ENCODE measurements around the gene IPO9. TPM values are rescaled to one million over a fixed set of nuclear protein-coding genes. Genes with fewer than 3 reads are reported as not detected.
A peak's percentile ranks its signal among the peaks of the same experiment; 100 is the strongest.

IPO9 gene
- polyA plus RNA-seq, 3 donors, result 71.0 to 81.7 (median 74.0) TPM

DNA sequence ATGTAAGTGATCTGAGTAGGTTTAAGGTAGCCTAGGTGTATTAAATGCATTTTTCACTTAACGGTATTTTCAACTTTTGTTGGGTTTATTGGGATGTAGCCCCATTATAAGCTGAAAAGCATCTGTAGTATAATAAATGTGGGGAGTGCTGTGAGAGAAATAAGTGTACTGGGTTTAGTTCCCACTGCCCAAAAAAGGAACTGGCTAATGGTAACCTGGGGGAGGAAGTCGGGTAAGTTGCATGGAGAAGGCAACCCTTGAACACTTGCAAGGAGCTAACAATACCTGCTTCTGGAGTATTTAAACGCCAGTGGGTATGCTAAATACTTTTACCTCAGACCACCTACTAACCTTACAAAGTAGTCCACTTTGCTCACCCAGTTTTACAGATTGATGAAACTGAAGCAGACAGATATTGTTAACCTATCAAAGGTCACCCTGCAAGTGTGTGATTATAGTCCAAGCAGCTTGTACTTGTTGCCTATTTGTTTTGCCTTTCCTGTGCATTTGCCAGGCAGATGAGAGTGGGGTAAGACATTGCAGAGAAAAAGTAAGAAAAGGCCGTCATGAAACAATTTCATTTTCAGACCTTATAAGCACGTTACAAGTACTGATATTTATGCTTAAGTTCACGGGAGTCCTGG is 52.1 kb downstream of the IPO9 start:
- DNase-seq (ENCODE audit: extremely low read depth in 1 of 11, low read depth in 9 of 11, low spot score in 4 of 11), result no peak

DNA sequence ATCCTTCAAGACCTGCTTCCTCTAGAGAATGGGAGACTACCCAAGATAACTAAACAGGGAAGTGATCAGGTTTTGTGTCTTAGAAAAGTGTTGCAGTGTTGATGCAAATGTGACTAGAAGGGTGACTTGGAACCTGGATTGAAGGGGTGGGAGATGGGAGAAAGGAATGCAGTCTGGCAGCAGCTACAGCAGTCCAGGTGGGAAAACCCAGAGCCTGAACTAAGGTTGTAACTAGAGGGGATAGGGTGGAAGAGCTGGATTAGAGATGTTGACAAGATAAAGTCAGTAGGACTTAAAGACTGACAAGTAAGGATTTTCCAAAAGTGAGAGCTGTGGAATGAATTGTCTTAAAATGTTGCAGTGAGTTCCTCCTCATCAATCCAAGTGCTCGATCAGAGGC is 52.7 kb downstream of the IPO9 start:
- no peak for DNase-seq (ENCODE audit: extremely low read depth in 1 of 11, low read depth in 9 of 11, low spot score in 4 of 11)

DNA sequence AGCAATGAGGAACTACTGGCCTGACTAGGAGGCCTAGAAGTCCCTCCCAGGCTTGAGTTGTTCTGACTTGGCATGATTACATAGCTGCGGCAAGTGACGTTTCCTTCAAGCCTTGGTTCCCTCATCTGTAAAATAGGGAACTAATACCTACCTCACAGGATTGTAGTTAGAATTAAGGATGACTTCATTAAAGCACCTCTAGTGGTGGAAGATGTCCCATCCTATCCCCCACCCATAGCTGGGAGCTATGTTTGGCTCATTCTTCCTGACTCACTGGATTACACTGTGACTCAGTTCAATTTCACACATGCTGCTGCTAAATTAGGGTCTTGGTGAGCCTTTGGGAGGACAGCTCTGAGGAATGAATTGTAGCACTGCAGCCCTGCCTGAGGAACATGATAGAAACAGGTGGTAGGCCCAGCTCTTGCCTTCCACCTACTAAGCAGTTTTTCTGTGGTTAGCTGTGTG is 53.7 kb downstream of the IPO9 start:
- no peak for DNase-seq (ENCODE audit: extremely low read depth in 1 of 11, low read depth in 9 of 11, low spot score in 4 of 11)

DNA sequence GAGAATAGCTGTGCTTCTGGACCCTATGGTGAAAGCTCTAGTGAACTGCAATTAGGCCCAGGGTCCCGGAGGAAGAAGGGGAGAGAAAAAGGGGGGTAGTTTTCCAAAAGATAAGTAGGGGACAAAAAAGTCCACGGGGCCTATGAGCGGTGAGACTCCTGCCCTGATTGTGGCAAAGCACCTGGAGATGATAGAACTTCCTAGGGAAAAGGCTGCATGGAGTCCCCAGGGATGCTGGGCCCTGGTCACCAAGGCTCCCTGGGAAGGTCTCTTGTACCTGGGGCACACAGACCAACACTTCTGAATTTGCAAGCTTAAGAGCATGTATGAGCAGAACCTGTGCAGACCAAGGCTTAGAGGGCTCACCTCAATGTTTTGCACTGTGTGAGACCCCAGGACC is 54.3 kb downstream of the IPO9 start:
- no peak for DNase-seq (ENCODE audit: extremely low read depth in 1 of 11, low read depth in 9 of 11, low spot score in 4 of 11)

DNA sequence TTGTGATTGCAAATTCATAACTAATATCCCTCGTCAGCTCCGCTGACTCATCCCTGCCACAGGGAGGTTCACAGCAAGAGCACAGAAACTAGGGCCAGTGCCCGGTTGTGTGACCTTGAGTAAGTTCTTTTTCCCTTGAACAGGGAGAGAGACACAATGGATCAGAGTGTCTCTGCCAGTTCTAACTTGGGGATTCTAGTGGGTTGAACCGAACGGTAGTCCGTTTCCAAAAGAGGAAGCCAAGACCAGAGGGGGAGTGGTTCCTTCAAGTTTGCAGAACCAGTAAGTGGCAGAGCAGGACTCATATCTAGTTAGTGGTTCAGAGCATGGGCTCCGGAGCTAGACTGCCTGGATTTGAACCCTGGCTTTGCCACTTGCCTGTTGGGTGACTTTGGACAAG is 54.8 kb downstream of the IPO9 start:
- no peak for DNase-seq (ENCODE audit: extremely low read depth in 1 of 11, low read depth in 9 of 11, low spot score in 4 of 11)

DNA sequence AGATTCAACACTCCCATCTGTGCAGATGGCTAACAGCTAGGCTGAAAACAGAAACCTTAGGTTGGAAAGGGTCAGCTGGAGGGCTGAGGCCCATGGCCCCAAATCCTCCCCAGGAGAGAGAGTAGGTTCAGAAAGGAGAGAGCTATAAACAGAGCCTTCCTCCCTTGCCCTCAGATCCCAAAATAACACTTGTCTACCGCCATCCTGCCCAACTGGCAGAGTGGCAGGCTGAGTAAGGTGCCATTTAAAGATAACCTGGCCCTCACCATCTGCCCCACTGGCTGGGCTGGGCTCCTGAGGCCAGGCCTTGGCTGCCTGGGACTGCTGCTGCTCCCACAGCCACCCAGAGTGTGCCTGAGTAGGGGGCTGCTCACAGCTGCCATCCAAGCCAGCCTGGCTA is 55.5 kb downstream of the IPO9 start:
- no peak for DNase-seq (ENCODE audit: extremely low read depth in 1 of 11, low read depth in 9 of 11, low spot score in 4 of 11)

DNA sequence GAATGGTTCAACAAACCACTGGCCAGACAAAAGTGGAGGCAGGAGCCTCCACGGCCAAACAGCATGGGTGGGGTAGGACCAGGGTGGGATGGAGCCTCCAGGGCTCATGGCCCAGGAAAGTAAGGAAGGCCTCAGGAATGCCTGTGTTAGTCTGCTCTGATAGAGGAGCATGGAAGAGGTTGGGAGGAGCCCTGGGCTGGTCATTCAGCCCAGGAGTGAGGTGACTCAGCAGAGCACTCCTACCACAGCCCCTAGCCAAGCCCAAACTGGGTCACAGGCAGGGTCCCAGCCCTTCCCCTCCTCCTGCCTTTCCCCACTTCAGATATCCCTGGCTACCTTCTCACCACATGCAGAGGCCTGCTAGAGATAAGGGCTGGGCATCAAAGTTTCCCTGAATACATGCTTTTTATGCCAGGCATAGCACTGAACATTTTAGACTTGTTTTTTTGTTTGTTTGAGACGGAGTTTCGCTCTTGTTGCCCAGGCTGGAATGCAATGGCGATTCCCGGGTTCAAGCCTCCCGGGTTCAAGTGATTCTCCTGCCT is 56.6 kb downstream of the IPO9 start:
- no peak for DNase-seq (ENCODE audit: extremely low read depth in 1 of 11, low read depth in 9 of 11, low spot score in 4 of 11)

DNA sequence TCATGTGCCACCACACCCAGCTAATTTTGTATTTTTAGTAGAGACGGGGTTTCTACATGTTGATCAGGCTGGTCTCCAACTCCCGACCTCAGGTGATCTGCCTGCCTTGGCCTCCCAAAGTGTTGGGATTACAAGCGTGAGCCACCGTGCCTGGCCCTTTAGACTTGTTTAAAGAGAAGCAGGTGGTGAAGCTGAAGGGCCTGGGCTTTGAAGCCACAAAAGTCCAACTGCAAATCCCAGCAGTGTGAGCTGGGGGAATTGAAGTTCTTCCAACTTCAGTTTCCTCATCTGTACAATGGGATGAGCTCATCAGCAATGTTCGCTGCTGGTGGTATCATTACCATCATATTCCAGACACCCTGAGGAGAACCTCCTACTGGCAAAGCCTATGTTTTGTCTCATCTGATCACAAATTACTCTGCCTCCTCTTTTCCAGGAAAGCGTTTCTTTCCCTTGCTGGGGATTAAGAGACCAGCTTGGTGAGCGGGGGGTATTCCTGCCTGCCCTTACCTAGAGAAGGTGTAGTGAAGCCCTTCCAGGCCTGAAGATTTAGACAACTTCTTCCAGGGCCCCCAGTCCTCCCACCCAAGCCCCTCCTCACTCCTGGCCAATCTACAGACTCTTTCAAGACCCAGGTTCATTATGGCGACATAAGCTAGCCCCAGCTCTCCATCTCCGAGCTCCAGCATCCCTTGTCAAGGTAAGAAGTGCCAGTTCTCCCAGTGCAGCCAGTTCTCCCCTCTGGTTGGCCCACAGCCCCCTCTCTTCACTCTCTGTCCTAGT is 57.3 kb downstream of the IPO9 start:
- no peak for DNase-seq (ENCODE audit: extremely low read depth in 1 of 11, low read depth in 9 of 11, low spot score in 4 of 11)

DNA sequence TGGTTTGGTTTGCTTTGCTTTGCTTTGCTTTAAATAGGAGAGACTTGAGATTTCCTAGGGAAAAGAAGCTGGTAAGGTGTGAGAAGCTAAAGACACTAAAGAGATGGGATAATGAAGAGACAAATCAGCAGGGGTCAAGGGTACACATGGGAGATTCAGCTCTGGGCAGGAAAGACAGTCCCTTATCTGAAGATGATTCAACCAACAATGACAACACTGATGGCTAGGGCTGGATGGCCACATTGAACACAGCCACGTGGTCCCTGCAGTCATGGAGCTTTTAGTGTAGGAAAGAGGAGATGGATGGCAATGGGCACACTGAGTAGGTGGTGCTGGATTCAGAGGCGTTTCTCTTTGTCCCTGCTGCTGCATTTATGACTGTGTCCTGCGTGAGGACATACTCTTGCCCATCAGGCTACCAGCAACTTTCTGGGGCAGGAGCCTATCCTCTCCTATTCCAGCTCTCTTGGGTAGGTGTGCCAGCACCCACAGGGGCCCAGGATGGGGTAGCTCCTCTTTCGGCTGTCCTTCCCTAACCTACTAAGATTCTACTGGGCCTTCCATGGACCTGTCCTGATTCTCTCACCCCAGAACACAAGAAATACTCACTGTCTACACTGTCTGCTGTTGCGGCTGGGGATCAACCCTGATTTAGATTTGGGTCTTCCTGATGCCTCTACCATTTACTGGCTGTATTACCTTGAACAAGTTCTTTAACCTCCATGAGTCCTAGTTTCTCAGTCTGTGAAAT is 58.3 kb downstream of the IPO9 start:
- no peak for DNase-seq (ENCODE audit: extremely low read depth in 1 of 11, low read depth in 9 of 11, low spot score in 4 of 11)

DNA sequence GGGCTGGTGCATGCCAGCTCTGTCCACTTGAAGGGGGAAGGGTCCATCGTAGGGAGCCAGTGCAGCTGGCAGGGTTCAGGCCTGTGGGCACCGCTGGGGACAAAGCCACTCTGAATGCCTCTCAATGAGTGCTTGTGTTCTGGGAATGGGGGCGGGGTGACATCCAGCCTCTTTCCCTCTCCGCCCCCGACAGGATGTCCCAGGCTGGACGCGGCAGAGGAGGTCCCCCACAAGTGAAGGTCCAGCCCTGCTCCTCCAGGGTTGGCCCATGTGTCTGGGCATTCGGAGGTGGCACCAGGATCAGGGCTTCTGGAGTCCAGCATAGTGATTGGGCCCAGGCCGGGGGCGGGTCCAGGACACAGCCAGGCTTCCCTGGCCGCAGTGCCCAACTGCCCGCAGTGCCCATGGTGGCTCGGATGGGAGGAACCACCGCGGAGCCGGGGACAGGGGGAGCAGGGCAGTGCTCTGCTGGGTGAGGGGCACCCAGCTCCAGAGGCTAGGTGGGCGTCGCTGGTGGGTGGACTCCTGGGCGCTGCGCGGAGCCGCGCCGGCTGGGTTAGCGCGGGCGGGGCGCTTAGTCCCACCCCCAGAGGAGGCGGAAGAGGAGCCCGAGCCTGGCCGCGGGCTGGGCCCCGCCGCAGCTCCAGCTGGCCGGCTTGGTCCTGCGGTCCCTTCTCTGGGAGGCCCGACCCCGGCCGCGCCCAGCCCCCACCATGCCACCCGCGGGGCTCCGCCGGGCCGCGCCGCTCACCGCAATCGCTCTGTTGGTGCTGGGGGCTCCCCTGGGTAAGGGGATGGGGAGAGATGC is 59.5 kb downstream of the IPO9 start, which contains the start of gene SHISA4:
TSS of gene SHISA4 (plus strand) at position 617 of the 808 bp plus-strand sequence. CDS start at position 714, 97 bp downstream.
- DNase-seq (ENCODE audit: extremely low read depth in 1 of 11, low read depth in 9 of 11, low spot score in 4 of 11), result peak in 9 of 11 donors; percentile 45 to 67 (median 52)

DNA sequence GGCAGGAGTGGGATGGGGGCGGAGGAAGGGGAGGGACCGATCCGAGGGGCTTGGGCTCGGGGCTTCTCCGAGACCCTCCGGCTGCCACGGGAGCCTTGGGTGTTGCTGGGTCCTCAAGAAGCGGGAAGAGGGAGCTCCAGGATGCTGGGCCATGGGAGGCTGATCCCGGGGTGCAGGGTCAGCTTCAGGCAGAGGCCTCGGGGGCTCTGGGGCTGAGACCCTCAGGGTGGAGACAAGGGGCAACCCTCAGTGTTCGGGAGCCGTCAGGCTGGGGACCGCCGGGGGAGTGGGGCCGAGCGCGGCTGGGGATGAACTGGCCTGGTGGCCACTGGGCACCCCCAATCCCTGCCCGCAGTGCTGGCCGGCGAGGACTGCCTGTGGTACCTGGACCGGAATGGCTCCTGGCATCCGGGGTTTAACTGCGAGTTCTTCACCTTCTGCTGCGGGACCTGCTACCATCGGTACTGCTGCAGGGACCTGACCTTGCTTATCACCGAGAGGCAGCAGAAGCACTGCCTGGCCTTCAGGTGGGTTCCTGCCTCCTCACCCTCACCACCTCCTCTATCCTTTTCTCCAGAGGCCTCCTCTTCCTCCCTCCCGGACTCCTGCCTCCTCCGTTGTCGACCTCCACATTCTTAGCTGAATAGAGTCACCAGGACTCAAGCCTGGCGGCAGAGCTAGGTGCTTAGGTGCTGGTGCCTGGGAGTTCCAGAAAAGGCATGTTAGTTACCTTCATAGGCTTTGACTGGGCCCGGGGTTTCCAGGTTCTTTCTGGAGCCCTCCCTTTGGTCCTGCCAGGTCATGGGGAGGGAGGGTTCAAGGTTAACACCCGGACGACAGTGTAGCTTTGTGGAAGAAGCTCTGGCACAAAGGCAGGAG is 60.4 kb downstream of the IPO9 start:
- no peak for DNase-seq (ENCODE audit: extremely low read depth in 1 of 11, low read depth in 9 of 11, low spot score in 4 of 11)

DNA sequence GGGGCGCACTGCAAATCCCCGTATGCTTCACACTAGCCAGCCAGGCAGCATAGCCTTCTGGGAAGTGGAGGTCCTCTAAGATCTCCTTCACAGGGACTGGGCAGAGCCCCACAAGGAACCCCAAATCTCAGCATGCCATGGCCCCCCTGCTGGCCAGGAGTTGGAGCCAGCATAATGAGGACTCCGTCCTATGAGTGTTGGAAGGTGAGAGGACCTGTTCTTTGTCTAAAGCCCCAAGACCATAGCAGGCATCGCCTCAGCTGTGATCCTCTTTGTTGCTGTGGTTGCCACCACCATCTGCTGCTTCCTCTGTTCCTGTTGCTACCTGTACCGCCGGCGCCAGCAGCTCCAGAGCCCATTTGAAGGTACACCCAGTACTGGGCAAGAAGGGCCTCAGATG is 61.3 kb downstream of the IPO9 start:
- DNase-seq (ENCODE audit: extremely low read depth in 1 of 11, low read depth in 9 of 11, low spot score in 4 of 11), result no peak

DNA sequence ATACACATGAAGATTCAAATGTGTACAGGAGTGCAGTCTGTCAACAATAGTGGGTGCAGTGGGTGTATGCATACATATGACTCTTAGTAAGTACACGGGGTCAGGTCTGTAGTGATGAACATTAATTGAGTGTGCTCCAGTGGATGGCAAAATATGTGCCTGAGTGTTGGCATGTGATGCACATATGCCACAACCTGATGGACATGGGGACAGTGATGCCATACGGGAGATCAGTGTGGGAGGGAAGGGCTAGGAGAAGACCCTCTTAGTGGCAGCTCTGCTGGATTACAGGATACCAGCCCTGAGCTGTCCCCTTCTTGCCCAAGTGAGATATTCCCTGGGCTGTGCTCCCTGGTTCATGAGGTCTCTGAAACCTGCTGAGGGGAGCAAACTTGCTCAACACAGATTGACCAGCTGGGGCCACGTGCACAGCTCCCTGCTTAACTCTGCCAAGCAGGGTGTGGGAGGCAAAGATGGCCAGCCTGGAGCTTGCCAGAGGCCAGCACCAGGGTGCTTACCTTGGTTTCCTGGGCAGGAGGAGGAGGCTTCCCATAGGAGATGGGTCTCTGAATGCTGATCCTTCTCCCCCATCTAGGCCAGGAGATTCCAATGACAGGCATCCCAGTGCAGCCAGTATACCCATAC is 62.0 kb downstream of the IPO9 start:
- DNase-seq (ENCODE audit: extremely low read depth in 1 of 11, low read depth in 9 of 11, low spot score in 4 of 11), result no peak

DNA sequence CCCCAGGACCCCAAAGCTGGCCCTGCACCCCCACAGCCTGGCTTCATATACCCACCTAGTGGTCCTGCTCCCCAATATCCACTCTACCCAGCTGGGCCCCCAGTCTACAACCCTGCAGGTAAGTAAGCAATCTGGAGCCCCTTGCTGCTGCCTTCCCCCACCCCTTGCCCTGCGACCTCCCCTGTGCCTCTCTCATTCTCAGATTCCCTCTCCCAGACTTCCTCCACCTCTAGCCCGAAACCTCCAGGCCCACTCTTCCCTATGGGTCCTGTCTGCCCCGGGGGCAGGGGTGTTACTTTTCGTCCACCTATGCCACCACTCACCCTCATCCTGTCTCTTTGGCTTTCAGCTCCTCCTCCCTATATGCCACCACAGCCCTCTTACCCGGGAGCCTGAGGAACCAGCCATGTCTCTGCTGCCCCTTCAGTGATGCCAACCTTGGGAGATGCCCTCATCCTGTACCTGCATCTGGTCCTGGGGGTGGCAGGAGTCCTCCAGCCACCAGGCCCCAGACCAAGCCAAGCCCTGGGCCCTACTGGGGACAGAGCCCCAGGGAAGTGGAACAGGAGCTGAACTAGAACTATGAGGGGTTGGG is 62.6 kb downstream of the IPO9 start:
- DNase-seq (ENCODE audit: extremely low read depth in 1 of 11, low read depth in 9 of 11, low spot score in 4 of 11), result no peak

DNA sequence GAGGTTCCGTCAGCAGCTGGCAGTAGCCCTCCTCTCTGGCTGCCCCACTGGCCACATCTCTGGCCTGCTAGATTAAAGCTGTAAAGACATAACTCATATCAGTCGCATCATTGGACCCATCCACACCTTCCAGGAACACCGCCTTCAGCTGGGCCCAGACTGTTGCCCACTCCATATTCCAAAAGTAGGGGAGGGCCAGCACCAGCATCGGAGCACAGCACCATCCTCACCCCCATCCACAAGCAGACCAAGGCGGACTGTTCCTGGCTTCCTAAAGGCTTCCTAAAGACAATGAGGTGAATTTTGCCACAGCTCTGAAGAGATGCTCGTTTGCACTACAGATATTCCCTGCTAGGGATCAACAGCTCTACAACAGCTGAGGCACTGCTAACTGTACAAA is 63.3 kb downstream of the IPO9 start:
- no peak for DNase-seq (ENCODE audit: extremely low read depth in 1 of 11, low read depth in 9 of 11, low spot score in 4 of 11)

DNA sequence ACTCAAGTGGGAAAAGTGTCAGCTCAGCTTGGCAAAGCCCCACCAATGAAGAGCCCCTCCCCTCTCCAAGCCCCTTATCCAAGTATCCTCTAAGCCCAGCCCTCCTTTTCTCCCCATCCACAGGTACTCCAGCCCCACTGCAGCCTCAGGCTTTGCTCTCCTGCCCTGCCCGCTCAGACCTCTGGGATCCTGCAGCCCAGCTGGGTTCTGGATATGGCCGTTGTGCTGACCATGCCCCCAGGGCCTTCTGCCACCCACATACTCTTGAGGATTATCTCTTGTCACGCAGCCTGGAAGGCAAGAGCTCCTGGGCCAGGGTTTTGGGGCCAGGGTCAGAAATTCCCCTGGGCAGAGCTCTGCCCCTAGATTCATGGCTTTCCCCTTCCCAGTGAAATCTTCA is 64.5 kb downstream of the IPO9 start:
- no peak for DNase-seq (ENCODE audit: extremely low read depth in 1 of 11, low read depth in 9 of 11, low spot score in 4 of 11)
